DLD1 (cell line): ENCODE measurements around the gene SH3RF1.

Source experiments
- in situ Hi-C: cut with HindIII; loops from 2 replicates; pipeline ENCODE4 v1.10.0; 2017; ENCODE audit warnings: low sequenced_read_pairs

The SH3RF1 gene

GRCh38 chr4:169050284-169050683 is 220.5 kb downstream of the SH3RF1 start:
- in situ Hi-C loops, result no loop called here

- in situ Hi-C loops, result no loop called here
Measured at GRCh38 chr4:169048868-169049414, 221.8 kb downstream of the SH3RF1 start.

- in situ Hi-C loops, result no loop called here
Measured at GRCh38 chr4:169047956-169048355, 222.8 kb downstream of the SH3RF1 start.

GRCh38 chr4:169045862-169046584 is 224.7 kb downstream of the SH3RF1 start:
- in situ Hi-C loops, result no loop called here

- in situ Hi-C loops, result no loop called here
Measured at GRCh38 chr4:169044714-169045447, 225.9 kb downstream of the SH3RF1 start.
